HG03108 (cell line): Measurements from ENCODE around the gene MARCHF10.
"Not testable (repeated sequence)": the region's sequence is repeated elsewhere in the genome, so short reads cannot be mapped to it uniquely, and the experiment has no call there.

Source experiments
- ATAC-seq: cut with Tn5 transposase; IDR thresholded peaks from one replicate; pipeline ENCODE4 v1.9.1; 2021; ENCODE audit warnings: moderate library complexity; ENCODE audit not compliant: unreplicated experiment

The MARCHF10 gene, protein sequence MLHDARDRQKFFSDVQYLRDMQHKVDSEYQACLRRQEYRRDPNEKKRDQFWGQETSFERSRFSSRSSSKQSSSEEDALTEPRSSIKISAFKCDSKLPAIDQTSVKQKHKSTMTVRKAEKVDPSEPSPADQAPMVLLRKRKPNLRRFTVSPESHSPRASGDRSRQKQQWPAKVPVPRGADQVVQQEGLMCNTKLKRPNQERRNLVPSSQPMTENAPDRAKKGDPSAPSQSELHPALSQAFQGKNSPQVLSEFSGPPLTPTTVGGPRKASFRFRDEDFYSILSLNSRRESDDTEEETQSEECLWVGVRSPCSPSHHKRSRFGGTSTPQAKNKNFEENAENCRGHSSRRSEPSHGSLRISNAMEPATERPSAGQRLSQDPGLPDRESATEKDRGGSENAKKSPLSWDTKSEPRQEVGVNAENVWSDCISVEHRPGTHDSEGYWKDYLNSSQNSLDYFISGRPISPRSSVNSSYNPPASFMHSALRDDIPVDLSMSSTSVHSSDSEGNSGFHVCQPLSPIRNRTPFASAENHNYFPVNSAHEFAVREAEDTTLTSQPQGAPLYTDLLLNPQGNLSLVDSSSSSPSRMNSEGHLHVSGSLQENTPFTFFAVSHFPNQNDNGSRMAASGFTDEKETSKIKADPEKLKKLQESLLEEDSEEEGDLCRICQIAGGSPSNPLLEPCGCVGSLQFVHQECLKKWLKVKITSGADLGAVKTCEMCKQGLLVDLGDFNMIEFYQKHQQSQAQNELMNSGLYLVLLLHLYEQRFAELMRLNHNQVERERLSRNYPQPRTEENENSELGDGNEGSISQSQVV

DNA sequence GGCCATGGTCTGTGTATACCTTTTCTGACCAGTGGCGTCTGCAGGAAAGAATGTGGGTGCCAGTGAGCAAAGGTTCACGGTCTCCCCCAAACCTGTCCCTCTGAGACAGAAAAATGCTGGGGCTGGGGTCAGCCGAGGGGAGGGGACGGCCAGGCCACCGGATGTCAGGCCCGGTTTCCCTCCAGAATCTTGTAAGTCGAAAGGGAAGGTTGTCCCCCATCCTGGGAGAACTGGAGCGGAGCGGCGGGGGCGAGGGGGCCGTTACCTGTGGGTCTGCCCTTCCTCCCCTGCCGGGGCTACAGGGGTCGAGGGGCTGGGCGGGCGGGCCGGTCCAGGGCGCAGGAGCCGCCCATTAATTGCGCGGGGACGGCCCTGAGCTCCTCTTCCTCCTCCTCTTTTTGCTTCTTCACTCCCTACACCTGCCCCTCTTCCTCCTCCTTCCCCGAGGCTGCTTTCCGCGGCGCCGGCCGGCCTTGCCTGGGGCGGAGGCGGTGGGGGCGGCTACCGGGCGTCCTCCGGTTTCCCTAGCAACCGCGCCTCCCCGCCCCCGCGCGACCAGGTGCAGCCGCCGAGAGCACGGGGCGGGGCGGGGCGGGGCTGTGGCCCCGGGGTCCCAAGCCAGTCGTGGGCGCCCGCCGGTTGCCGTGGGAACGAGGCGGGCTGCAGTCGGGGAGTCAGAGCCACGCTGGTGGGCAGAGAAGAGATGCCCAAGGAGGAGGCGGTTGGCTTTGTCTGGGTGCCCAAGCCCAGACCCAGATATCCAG is at the start of gene MARCHF10:
Gene MARCHF10 (minus strand): TSS at position 503 of the 764 bp plus-strand sequence. CDS start 6,579 bp downstream, outside the sequence.
- ATAC-seq, result no peak

GRCh38 chr17:62857526-62857925 is 49.4 kb upstream of the MARCHF10 start:
- no peak for ATAC-seq

DNA sequence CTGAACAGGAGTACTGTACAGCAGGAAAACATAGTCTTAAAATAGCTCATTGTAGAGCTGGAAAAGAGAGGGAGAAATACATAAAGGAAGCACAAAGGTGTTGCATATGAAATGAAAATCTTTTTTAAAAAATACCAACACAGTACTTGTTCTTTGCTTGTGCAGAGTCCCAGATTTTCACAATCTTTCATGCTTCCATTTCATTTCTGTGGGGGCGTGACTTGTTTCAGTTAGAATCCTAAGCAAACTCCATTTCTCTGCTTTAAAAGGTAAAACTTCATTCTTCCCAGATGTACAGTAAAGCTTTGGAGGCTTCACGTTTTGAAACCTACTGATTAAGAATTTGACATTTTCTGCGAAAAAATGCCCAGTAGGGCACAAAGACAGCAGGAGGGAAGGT is 48.5 kb upstream of the MARCHF10 start:
- ATAC-seq, result no peak

- no peak for ATAC-seq
Measured at GRCh38 chr17:62855156-62855555, 47.0 kb upstream of the MARCHF10 start.

GRCh38 chr17:62854098-62854680 is 46.1 kb upstream of the MARCHF10 start:
- ATAC-seq, result no peak

GRCh38 chr17:62852195-62852594 is 44.1 kb upstream of the MARCHF10 start:
- no peak for ATAC-seq

DNA sequence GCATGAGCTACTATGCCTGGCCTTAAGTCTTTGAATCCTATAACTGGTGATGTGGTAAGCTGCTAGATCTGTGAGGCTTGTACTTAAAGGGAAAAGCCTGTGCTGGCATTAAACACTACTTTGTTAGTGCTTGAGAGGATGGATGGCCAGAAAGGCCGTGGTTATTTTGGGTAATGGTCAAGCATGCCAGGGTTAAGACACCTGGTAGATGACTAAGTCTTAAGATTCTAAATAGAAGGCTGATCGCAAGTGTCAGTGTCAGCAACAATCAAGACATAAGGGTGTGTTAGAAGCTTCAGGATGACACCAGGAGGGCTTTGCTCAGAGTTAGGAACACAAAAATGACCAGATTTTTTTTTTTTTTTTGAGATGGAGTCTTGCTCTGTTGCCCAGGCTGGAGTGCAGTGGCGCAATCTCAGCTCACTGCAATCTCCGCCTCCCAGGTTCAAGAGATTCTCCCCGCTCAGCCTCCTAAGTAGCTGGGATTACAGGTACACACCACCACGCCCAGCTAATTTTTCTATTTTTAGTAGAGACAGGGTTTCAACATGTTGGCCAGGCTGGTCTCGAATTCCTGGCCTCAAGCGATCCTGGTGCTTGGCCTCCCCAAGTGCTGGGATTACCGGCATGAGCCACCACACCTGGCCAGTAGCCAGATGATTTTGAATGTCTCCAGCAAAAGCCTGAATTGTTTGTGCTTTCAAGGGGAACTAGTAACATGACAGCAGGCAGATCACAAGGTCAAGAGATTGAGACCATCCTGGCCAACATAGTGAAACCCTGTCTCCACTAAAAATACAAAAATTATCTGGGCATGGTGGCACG is 41.7 kb upstream of the MARCHF10 start:
- ATAC-seq, result not testable (repeated sequence)

DNA sequence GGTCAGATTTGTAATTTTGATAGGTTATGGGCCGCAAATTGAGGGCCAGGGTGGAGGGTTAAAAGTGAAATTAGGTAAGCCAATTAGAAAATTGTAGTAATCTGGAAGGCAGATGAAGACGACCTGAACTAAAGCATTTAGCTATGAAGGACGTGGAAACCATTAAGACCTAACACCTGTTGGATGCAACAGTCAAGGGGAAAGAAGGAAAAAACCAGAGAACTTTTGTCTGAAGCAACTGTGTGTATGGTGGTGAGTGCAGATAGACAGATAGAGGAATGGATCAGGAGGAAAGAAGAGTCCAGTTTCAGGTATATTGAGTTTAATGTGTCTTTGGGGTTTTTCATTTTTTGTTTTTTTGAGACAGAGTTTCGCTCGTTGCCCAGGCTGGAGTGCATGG is 40.2 kb upstream of the MARCHF10 start:
- no peak for ATAC-seq

DNA sequence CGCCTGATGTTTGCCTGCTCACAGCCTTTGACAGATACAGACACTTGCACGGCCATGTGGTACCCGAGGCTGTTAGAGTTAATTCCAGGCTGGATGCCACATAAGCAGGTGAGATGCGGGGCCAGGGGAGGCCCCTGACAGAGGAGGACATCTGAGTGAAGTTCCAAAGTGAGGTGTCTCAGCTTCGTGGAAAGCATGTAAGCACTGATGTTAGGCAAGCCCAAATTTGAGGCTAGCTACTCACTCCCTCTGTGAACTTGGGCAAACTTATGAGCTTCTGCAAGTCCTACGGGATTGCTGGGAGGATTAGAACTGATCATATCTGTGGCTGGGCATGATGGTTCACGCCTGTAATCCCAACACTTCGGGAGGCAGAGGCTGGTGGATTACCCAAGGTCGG is 39.3 kb upstream of the MARCHF10 start:
- ATAC-seq, result no peak

- ATAC-seq, result no peak
Measured at GRCh38 chr17:62840871-62841270, 32.8 kb upstream of the MARCHF10 start.

- ATAC-seq, result not testable (repeated sequence)
Measured at GRCh38 chr17:62833816-62834215, 25.7 kb upstream of the MARCHF10 start.

DNA sequence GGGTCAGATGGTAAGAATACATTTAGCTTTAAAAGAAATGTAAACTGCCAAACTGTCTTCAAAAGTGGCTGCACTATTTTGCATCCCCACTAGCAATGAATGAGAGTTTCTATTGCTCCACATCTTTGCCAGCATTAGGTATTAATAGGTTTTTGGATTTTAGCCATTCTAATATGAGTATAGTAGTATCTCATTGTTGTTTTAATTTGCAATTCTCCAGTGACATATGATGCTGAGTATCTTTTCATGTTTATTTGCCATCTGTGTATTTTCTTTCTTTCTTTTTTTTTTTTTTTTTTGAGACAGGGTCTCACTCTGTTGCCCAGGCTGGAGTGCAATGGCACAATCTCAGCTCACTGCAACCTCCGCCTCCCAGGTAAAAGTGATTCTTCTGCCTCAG is 24.3 kb upstream of the MARCHF10 start:
- no peak for ATAC-seq

- ATAC-seq, result not testable (repeated sequence)
Measured at GRCh38 chr17:62831066-62831465, 23.0 kb upstream of the MARCHF10 start.

DNA sequence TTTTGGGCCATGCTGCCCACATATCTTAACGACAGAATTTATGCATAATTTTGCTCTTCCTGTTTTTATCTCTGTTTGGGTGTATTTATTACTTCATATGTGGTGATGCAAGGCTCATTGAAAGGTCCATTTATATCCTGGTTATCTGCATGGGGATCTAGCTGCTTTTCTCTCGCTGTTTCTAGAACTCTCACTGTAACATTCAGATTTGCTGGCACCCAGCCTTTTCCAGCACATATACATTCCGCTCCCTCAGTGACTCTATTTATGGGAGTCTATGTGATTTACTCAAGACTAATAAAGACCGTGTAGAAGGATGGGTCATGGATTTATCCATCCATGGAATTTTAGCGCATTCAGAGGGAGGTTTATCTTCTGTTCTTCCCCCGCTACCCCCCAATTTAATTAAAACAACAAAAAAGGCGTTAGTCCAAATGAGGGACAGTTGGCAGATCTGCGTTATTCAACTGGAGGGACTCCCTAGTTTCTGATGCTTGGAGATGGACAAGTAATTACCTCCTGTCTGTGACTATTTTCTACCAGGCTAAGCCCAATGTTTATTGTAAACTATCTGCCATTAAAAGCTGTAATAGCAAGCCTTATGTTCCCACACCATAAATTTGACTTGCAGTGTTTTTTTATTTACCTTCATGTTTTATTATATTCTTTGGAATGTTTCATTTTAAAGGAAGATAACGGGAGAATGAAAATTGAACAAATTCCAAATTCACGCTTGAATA is 19.8 kb upstream of the MARCHF10 start:
- ATAC-seq, result no peak

DNA sequence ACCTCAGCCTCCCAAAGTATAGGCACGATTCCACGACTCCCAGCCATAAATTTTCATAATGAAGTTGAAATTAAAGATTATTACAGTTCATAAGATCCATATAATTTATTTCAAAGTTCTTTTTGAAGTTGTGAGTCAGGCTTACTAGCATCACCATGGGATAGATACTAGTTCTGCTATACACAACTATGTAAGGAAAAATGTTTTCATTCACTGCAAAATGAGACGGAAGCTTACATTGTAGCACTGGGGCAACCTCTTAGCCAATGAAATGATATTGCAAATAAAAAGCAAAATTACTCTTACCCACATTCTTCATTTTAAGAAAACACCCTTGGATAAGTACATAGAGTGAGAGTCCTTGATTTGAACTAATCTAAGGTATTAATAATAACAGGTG is 18.8 kb upstream of the MARCHF10 start:
- ATAC-seq, result no peak

- no peak for ATAC-seq
Measured at GRCh38 chr17:62825182-62825581, 17.1 kb upstream of the MARCHF10 start.

DNA sequence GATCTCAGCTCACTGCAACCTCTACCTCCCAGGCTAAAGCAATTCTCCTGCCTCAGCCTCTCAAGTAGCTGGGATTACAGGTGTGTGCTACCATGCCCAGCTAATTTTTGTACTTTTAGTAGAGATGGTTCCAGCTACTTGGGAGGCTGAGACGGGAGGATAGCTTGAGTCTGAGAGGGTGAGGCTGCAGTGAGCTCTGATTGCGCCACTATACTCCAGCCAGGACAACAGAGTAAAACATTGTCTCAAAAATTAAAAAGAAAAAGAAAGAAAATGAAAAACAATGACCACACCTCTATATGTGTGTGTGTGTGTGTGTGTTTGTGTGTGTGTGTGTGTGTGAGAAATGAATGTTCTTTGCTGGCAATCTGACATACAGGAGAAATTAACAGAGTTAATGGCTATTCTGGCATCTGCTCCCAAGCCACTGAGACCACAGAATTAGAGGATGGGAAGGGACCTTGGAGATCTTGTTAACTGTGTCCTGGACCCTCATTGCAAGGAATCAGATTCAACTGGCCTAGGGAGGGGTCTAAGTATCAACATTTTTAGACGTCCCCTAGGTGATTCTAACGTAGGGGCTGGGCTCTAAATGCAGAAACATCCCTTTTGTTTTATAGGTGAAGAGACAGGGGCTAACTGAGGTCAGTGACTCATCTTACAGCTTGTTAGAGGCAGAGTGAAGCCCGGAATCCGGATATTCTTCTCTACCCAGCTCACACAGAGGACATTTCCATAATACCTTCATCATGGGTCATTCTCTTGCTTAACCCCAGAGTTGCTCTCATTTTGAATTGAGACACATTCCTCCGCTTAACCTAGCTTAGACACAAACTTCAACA is 16.4 kb upstream of the MARCHF10 start:
- no peak for ATAC-seq

DNA sequence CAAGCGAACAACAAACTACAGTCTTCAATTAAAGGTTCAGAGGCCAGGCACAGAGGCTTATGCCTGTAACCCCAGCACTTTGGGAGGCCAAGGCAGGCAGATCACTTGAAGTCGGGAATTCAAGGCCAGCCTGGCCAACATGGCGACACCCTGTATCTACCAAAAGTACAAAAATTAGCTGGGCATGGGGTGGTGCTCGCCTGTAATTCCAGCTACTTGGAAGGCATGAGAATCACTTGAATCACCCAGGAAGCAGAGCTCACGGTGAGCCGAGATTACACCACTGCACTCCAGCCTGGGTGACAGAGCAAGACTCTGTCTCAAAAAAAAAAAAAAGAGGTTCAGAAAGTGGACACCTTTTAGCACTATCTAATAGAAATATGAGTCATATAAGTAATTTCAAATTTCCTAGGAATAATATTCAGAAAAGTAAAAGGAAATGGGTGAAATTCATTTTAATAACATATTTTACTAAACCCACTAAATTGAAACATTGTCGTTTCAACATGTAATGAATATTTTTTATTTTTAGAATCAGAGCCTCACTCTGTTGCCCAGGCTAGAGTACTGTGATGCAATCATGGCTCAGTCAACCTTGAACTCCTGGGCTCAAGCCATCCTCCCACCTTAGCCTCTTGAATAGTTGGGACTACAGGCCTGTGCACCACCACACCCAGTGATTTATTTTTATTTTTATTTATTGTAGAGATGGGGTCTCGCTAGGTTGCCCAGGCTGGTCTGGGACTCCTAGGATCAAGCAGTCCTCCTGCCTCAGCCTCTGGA is 15.2 kb upstream of the MARCHF10 start:
- no peak for ATAC-seq
